Thyroid gland (tissue), 4 donors: ENCODE measurements around the gene TUBA4A.

Source experiments
- CTCF ChIP-seq, 6 experiments: fragments of 200-600 bp in 3 of 6; fragments of 450-650 bp in 3 of 6; sonication (generic) in 3 of 6; IDR thresholded peaks; one replicate each; pipeline ENCODE4 v1.5.1; 2016 to 2019; ENCODE audit warnings: antibody characterized with exemption in 6 of 6, mild to moderate bottlenecking in 2 of 6, inconsistent platforms in 1 of 6, moderate library complexity in 1 of 6
- POLR2A ChIP-seq, 2 donors: fragments of 450-650 bp; IDR thresholded peaks; one replicate each; pipeline ENCODE4 v1.6.1; 2017; ENCODE audit warnings: antibody characterized with exemption in 2 of 2, mild to moderate bottlenecking in 2 of 2, moderate library complexity in 1 of 2

DNA sequence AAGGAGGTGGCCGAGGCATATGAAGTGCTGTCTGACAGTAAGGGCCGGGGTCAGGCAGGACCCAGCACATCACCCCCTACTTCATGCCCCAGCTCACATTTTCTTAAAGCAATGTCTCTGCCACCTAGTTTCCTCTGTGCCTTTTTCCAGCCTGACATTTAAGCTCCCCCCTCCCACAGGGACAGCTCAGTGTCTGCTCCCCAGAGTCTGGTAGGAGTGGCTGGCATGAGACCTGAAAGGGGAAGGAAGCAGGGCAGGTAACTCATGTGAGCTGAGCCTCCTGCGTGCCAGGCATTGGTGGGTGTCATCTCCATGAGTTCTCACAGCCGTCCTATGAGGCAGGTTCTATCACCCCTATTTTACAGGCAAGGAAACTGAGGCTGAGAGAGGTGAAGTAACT lies 26.9 kb upstream of the TUBA4A start:
- no peak for TF ChIP-seq POLR2A (IDR thresholded peaks at IDR 0.05)
- no peak for TF ChIP-seq CTCF (IDR thresholded peaks at IDR 0.05)
